GM12875 (cell line): ENCODE measurements around the gene MCTP2.

Experiments used
- H3K4me3 ChIP-seq: one replicate; pipeline ENCODE4 v1.5.1; 2011; ENCODE audit warnings: low read depth, low read length, control low read depth
- CTCF ChIP-seq: IDR thresholded peaks from 2 replicates; pipeline ENCODE4 v1.5.1; 2011; ENCODE audit warnings: low read depth, mild to moderate bottlenecking, control low read depth, inconsistent platforms, low read length, moderate library complexity, borderline replicate concordance; ENCODE audit not compliant: insufficient read depth

The MCTP2 gene

GRCh38 chr15:94470492-94470891 lies 239.1 kb downstream of the MCTP2 start:
- no peak for TF ChIP-seq CTCF
- no peak overlapping the region for H3K4me3 ChIP-seq

GRCh38 chr15:94476686-94477085 lies 245.3 kb downstream of the MCTP2 start:
- no peak overlapping the region for H3K4me3 ChIP-seq
- TF ChIP-seq CTCF: no peak

- no peak overlapping the region for H3K4me3 ChIP-seq
- TF ChIP-seq CTCF: no peak
Measured at GRCh38 chr15:94477913-94478553, 246.7 kb downstream of the MCTP2 start.

- H3K4me3 ChIP-seq: no peak overlapping the region
- no peak for TF ChIP-seq CTCF
Measured at GRCh38 chr15:94478763-94479162, 247.4 kb downstream of the MCTP2 start.

- TF ChIP-seq CTCF: no peak
- H3K4me3 ChIP-seq: no peak overlapping the region
Measured at GRCh38 chr15:94480289-94480834, 249.0 kb downstream of the MCTP2 start.

- H3K4me3 ChIP-seq: no peak overlapping the region
- no peak for TF ChIP-seq CTCF
Measured at GRCh38 chr15:94485148-94485719, 253.9 kb downstream of the MCTP2 start.

- H3K4me3 ChIP-seq: no peak overlapping the region
- TF ChIP-seq CTCF: no peak
Measured at GRCh38 chr15:94487635-94488034, 256.3 kb downstream of the MCTP2 start.
